Activated CD8-positive, alpha-beta memory T cell treated with anti-CD3 and anti-CD28 coated beads, Interleukin-2, amount 50 U/mL, for 1 hour (primary cell): ENCODE results near the gene FITM1.

Experiments used
- DNase-seq: peaks from one replicate; pipeline ENCODE4 v3.0.0-alpha.2; 2020; ENCODE audit errors: extremely low read depth

FITM1 gene

DNA sequence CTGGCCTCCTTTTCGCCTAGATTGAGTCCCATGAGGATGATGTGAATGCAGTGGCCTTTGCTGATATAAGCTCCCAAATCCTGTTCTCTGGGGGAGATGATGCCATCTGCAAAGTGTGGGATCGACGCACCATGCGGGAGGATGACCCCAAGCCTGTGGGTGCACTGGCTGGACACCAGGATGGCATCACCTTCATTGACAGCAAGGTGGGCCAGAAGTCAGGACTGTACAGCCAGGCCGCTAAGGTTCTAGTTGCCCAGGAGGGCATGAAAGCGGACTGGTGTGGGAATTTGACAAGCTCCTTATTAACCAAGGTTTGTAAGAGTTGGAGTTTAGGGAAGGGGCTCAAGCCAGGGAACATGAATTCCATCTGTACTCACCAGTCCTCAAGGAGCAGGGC, 10.8 kb upstream of the FITM1 start:
- no peak for DNase-seq

DNA sequence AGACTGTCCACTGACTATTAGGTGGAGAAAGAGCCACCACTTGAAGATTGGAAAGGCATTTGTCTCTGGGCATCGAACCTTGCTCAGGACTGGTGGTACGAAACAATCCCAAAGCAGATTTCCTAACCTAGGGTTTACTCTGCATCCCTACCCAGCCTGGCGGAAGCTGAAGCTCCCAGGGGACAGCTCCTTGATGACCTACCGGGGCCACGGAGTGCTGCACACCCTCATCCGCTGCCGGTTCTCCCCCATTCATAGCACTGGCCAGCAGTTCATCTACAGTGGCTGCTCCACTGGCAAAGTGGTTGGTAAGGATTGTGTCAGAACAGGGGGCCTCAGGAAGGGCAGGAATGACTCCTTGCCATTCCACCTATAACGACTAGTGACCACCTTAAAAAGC, 9.2 kb upstream of the FITM1 start:
- no peak for DNase-seq

DNA sequence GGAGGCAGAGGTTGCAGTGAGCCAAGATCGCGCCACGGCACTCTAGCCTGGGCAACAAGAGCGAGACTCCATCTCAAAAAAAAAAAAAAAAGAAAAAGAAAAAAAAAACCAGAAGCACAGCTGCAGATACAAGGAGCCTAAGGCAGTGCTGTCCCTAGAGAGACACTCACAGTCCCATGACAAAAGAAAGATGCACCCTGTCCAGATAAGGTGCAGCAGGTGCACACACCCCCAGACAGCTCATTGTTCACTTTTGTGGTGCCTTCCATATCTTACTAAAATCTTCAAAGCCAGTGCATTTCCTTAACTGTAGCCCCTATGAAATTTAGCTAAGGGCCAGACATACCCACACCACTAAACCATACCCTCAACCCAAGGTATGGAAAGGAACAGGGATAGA, 8.0 kb upstream of the FITM1 start:
- DNase-seq, result no peak

DNA sequence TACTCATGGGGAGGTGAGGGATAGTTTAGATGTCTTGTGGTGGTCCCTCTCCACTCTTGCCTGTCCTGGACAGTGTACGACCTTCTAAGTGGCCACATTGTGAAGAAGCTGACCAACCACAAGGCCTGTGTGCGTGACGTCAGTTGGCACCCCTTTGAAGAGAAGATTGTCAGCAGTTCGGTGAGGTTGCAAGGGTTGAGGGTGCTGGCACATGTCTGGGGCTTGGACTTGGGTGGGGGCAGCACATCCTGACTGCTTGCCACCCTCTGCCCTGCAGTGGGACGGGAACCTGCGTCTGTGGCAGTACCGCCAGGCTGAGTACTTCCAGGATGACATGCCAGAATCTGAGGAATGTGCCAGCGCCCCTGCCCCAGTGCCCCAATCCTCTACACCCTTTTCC, 7.6 kb upstream of the FITM1 start:
- no peak for DNase-seq

DNA sequence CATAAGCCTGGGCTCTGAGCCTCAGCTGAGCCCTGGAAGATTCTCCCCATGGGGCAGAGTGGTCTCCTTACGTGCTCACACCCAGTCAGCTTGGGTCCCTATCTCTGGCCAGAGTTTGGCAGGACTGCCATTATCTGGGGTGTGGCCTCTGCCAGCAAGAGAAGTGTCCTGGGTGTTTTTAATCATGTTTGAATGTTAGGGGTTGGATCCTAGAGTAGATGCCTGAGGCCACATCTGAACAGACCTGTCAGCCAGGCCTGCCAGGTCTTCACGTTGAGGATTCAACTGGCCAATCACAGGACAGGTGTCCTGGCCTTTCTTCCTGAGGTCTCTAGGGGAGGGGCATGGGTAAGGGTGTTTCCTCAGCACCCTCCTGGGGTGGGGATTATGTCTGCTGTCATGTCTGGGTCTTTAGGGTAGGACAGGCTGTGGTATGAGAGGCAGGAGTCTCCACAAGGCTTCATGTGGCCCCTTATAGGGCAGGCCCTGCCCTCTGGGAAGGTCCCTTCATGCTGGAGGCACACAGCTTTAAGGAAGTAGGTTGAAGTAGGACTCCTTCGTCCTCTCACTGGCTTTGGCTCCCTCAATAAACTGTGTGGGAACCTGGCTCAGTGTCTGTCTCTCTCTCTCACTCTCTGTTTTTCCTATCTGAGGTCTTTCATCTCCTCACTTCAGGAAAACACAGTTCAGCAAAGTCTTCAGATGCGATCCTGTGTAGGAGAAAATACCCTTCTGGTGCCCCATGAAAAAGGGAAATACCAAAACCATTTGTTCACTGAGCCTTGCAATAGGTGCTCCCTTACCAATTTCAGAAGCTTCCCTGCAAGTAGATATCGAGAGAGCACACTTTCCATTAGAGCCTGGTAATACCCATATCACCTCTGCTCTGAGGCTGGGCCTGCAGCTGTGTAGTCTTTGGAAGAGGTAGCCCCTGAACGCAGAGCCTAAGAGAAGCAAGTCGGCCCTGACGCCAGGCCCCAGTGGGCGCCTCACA, 6.7 kb upstream of the FITM1 start:
- no peak for DNase-seq

DNA sequence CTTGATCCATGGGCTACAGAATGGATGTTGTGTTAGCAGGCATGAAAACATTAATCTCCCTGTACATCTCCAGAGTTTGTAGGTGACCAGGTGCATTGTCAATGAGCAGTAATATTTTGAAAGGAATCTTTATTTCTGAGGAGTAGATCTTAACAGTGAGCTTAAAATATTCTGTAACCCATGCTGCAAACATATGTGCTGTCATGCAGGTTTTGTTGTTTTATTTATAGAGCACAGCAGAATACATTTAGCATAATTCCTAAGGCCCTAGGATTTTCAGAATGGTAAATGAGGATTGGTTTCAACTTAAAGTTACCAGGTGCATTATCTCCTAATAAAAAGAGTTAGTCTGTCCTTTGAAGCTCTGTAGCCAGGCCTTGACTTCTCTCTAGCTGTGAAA, 3.5 kb upstream of the FITM1 start:
- no peak for DNase-seq

DNA sequence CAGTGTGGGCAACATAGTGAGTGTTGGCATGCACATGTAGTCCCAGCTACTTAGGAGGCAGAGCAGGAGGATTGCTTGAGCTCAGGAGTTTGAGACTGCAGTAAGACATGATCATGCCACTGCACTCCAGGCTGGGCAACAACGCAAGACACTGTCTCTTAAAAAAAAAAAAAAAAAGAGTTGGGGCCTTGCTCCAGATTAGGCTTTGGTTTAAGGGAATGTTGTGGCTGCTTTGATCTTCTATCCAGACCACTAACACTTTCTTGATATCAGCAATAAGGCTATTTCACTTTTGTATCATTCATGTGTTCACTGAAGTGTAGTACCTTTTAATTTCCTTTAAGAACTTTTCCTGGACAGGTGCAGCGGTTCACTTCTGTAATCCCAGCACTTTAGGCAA, 2.8 kb upstream of the FITM1 start:
- DNase-seq, result no peak

DNA sequence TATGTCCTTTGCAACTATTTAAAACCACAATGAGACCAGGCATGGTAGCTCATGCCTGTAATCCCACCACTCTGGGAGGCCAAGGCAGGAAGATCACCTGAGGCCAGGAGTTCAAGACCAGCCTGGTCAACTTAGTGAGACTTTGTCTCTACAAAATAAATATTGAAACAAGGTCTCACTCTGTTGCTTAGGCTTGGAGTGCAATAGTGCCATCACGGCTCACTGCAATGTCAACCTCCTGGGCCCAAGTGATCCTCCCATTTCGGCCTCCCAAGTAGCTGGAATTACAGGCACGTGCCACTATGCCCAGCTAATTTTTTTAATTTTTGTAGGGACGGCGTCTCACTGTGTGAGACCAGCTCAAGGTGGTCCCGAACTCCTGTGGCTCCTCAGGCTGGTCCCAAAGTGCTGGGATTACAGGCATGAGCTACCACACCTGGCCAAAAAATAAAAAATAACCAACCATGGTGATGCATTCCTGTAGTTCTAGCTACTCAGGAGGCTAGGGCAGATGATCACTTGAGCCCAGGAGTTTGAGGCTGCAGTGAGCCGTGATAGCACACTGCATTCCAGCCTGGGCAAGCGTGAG, 955 bp upstream of the FITM1 start:
- DNase-seq, result no peak

DNA sequence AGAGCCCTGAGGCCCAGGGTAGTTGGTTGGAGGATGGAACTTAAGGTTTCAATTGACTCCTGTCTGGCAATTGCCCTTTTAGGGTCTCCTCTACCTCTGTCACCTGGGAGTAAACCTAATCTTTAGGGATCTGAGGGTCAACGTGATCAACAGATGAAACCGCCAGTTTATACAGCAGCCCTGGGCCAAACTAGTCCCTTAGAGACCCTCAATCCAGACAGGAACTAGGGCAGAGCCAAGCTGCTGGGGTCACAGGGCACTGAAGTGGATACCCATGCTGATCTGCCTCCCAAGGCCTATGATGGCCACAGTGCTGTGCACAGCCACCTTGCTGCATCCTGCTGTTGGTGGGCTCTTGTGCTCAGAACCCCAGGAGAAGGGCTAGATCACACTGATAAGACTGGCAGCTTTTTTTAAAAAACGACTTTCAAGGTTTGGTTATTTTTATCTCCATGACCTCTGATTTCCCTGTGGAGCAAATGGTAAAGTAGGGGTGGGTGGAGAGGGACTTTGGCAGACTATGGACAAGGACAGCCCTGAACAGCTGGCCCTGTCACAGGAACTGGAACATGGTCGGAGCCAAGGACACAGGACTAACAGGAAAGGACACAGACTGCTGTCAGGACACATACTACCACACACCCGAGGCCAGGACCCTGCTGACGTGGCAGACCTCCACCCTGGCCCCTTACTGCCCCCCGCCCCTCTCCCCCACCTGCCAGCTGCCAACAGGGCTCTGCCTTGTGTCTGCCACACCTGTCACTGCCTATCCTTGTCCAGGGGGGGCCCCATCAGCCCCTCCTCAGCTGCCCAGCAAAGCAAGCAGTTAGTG, 474 bp downstream of the FITM1 start:
- DNase-seq, result no peak

DNA sequence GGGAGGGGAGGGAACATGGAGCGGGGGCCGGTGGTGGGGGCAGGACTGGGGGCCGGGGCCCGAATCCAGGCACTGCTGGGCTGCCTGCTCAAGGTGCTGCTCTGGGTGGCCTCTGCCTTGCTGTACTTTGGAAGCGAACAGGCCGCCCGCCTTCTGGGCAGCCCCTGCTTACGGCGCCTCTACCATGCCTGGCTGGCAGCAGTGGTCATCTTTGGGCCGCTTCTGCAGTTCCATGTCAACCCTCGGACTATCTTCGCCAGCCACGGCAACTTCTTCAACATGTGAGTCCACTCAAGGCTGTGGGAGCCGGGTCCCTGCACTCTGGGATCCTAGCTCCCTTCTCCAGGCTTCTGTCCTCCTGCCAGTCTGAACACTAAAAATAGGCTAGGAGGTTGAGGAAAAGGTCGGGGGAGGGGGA, 1.1 kb downstream of the FITM1 start:
- DNase-seq, result no peak

DNA sequence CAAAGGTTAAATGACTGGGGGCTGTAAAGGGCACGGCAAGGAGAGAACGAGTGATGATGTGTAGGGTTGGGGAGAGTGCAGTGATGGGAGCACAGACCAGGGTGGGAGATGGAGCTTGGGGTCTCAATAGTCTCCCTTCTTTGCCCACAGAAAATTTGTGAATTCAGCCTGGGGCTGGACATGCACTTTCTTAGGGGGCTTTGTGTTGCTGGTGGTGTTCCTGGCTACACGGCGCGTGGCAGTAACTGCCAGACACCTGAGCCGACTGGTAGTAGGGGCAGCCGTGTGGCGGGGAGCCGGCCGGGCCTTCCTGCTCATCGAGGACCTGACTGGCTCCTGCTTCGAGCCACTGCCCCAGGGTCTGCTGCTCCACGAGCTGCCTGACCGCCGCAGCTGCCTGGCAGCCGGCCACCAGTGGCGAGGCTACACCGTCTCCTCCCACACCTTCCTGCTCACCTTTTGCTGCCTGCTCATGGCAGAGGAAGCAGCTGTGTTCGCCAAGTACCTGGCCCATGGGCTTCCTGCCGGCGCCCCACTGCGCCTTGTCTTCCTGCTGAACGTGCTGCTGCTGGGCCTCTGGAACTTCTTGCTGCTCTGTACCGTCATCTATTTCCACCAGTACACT, 1.7 kb downstream of the FITM1 start:
- DNase-seq, result no peak

DNA sequence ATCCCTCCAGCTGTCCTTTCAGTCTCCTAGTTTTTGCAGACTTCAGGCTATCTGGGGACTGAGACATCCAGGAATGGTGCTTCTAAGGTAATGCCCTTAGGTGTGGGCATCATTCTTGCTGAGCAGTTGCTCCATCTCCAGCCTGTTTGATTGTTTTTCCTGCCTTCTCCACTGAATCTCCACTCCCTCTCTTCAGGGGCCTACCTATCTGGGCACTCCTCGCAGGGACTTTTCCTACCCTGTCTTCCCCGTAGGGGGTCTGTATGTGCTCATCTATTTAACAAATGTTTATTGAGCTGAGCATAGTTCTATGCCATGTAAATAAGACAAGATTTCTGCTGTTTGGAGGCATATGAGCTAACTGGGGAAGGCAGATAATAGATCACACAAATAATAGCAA, 2.5 kb downstream of the FITM1 start:
- no peak for DNase-seq

DNA sequence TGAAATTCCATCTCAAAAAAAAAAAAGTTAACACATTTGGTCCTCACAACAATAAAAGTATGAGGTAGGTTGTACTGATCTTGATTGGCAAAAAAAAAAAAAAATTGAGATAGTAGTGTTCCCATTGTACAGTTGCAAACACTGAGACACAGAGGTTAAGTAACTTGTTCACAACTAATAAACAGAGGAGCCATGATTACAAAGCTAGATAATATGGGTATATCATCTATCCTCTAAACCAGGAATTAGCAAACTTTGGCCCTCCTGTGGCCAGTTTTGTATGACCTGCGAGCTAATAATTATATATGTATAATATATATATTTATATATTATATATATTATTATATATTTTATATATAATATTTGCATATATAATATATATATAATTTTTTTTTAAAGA, 3.3 kb downstream of the FITM1 start:
- DNase-seq, result no peak

DNA sequence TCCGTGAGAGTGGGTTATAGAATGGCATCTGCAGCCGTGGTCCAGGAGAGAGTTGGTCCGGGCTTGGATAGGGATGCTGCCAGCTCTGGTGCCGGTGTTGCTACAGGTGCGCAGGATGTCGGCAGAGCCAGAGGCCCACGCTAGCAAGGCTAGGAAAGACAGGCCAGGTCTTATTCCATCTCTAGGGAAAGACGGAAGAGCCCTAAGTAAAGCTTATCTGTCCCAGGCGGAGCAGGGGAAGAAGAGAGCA, 5.0 kb downstream of the FITM1 start:
- no peak for DNase-seq

DNA sequence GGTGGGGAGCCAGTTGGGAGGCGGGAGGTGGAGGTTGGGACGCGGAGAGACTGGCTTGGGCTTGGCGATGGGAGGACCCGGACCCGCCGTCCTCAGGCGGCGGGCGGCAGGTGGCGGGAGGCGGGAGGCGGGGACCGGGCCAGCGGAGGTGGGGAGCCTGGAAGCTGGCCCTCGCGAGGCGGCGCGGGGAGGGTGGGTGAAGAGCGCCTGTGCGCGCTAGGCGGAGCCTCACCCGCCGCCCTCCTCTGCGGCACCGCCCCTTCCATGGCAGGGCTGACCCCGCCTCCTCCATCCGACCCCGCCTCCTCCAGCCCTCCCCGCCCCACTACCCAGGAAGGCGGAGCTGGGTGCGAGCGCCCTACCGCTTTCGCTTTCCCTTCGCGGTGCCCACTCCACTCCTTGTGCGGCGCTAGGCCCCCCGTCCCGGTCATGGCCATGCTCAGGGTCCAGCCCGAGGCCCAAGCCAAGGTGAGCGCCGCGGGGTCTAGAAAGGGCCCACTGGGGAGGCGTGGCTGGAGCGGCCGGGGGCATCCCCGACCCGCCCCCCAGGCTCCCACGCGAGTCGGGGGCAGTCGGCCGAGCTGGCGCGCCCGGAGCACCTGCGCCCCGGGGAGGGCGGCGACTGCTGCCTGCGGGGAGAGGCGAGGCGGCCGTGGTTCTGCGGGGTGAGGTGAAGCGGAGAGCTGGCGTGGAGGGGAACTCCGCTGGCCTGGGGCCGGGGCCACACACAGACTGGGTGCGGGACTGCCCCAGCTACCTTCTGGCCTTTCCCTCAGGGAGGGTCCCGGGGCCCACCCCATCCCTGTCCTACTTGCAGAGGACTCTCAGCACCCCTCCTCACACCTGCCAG, 5.6 kb downstream of the FITM1 start, which contains the start of gene PSME1:
TSS of gene PSME1 (plus strand) at position 361 of the 850 bp plus-strand sequence. CDS start at position 430, 69 bp downstream.
- DNase-seq, result peak; percentile 68

DNA sequence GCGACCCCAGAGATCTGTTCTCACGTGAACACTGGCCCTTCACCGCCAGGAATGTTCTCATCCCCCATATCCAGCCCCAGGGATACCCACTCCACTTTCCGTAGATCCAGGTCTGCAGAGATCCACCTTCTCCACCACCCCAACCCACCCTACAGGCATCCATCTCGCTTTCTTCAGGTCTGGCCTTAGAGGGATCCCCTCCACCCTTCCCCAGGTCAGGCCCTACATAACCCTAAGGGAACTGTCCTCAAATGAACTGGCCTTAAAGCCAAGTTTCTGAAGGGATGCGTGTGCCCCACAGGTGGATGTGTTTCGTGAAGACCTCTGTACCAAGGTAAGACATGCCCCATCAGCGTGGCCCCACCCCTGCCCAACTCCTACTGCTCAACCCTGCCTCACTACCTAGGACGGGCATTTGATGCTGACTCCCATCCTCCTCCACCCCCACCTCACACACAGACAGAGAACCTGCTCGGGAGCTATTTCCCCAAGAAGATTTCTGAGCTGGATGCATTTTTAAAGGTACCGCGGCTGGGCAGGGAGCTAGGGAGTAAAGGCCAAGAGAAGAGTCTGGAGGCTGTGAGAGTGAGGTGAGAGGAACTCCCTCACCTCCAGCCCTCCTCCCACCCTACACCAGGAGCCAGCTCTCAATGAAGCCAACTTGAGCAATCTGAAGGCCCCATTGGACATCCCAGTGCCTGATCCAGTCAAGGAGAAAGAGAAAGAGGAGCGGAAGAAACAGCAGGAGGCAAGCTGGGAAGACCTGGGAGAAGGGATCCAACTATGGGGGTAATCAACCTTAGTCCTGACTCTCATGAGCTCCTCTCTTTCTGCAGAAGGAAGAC, 6.4 kb downstream of the FITM1 start:
- no peak for DNase-seq

DNA sequence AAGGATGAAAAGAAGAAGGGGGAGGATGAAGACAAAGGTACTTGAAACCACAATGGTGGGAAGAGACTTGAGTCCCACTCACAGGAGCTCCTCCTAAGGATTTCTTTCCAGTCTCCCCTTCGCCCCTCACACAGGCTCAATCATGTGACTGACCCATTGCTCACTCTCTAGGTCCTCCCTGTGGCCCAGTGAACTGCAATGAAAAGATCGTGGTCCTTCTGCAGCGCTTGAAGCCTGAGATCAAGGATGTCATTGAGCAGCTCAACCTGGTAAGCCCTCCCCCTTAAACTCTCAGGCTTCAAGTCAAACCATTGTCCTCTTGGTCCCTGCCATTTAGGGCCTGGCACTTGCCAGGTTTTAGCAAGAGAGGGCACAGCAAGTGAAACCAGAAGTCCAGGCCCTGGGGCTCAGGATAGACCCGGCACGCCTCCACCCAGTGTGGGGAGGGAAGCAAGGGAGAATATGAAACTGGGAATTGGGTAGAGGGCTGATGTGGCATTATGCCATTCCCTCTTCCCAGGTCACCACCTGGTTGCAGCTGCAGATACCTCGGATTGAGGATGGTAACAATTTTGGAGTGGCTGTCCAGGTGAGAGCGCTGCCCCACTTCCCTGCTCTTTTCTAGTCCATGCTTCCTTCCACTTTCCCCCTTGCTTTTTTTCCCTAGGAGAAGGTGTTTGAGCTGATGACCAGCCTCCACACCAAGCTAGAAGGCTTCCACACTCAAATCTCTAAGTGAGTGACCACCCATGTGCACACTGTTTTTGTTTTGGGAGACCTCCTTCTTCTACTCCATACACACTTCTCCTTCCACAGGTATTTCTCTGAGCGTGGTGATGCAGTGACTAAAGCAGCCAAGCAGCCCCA, 7.3 kb downstream of the FITM1 start:
- no peak for DNase-seq

DNA sequence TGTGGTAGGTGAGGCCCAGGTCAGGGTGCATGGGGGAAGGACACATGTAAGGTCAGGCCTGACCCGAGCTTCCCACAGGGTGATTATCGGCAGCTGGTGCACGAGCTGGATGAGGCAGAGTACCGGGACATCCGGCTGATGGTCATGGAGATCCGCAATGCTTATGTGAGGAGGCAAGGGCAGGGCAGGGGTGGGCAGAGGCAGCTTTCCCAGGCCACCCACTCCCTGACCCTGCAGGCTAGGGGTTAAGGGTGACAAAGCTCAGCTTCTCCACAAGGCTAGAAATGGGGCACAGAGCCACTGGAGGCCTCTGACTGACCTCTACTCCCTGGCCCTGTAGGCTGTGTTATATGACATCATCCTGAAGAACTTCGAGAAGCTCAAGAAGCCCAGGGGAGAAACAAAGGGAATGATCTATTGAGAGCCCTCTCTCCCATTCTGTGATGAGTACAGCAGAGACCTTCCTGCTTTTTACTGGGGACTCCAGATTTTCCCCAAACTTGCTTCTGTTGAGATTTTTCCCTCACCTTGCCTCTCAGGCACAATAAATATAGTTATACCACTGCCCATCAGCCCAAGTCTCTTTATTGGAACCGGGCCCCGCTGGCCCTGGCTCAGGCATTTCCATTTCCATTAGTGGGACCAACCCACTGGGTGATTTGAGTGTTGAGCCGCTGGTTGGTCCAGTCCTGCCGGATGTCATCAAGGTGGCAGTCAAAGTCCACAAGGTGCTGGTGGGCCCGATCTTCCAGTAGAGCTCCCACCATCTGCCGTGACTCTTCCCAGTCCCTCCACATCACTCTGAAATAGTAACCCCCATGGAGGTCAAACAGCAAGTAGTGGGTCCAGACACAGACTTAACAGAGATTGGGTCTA, 8.2 kb downstream of the FITM1 start:
- DNase-seq, result no peak
